ENCODE results near the gene HLA-DMB. TPM values are rescaled to one million over a fixed set of nuclear protein-coding genes. Genes with fewer than 3 reads are reported as not detected.
A peak's percentile ranks its signal among the peaks of the same experiment; 100 is the strongest.

The HLA-DMB gene
- total RNA-seq, 4 donors from 2014 or later = 1.8 to 20.8 (median 13.2) TPM

GRCh38 chr6:32975886-32976285, 35.1 kb upstream of the HLA-DMB start:
- 28 to 44% methylated on average over 2 of the region's 2 CpGs for WGBS, 2 donors (ENCODE audit: low coverage in 1 of 2)
- no peak for DNase-seq
- Histone ChIP-seq H3K4me1 (peaks cover 40 to 65% (median 43%) of the 10 kb centered on the region in 4 donors), H3K4me3 (no peak overlapping the region), H3K27me3 (no peaks in the 10 kb centered on the region), H3K9me3 (no peaks in the 10 kb centered on the region), H3K27ac (no peak overlapping the region), H3K36me3 (peaks cover 0 to 62% (median 29%) of the 10 kb centered on the region in 4 donors)
- TF ChIP-seq CTCF (IDR thresholded peaks at IDR 0.05) (no peak), EP300 (IDR thresholded peaks at IDR 0.05; ENCODE audit: low read depth) (no peak), POLR2AphosphoS5 (IDR thresholded peaks at IDR 0.05) (no peak), POLR2A (IDR thresholded peaks at IDR 0.05) (no peak)
- in situ Hi-C loops (cut with MboI; ENCODE audit: low pct_ligation_motif_present in 1 of 4, low pct_unique_long_range_greater_than_20kb in 1 of 4, low sequenced_read_pairs in 3 of 4) (loop anchor here in 2 of 4 donors (10.0 to 25.0 kb wide), 2 partner anchors 89 to 91 kb away; no protein-coding TSS in a partner anchor), intact Hi-C loops (cut with DNase I; ENCODE audit: low total_unique reads) (no loop called here)

- H3K9me3 ChIP-seq = no peaks in the 10 kb centered on the region
- peaks cover 0 to 51% (median 24%) of the 10 kb centered on the region in 4 donors for H3K36me3 ChIP-seq
- peaks cover 36 to 56% (median 40%) of the 10 kb centered on the region in 4 donors for H3K4me1 ChIP-seq
- H3K4me3 ChIP-seq = peak overlapping the region; percentile 47 to 86 (median 71)
- intact Hi-C loops (cut with DNase I; ENCODE audit: low total_unique reads) (no loop called here), in situ Hi-C loops (cut with MboI; ENCODE audit: low pct_ligation_motif_present in 1 of 4, low pct_unique_long_range_greater_than_20kb in 1 of 4, low sequenced_read_pairs in 3 of 4) (loop anchor here in 3 of 4 donors (10.0 to 25.0 kb wide), 3 partner anchors 87 to 438 kb away; partner anchors contain the start of genes CUTA (in 1 of the 3), PHF1 (in 1 of the 3) and SYNGAP1 (in 1 of the 3))
- 4 to 10% methylated on average over 2 to 14 of the region's 14 CpGs for WGBS, 2 donors (ENCODE audit: low coverage in 1 of 2)
- peak overlapping the region; percentile 98 to 100 (median 99) for H3K27ac ChIP-seq
- DNase-seq = no peak
- TF ChIP-seq EP300 (IDR thresholded peaks at IDR 0.05; ENCODE audit: low read depth) (no peak), POLR2AphosphoS5 (IDR thresholded peaks at IDR 0.05) (no peak), POLR2A (IDR thresholded peaks at IDR 0.05) (no peak), CTCF (IDR thresholded peaks at IDR 0.05) (no peak)
- H3K27me3 ChIP-seq = no peaks in the 10 kb centered on the region
Measured at GRCh38 chr6:32974541-32975308, 33.9 kb upstream of the HLA-DMB start.

DNA sequence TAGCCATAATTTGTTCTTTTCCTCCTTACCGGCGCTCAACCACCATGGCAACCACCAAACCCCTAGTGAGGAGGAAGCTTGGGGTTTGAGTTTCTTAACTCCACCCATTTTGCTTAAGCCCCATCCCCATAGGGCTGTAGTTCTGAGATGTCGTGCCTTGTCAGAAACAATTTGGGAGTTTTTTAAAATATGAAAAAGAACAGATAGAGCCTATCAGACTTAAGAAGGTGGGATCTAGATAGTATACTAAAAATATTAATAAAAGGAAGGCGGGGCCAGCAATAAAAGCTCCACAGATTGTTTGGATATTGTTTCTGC, 33.1 kb upstream of the HLA-DMB start:
- H3K27me3 ChIP-seq = no peaks in the 10 kb centered on the region
- H3K36me3 ChIP-seq = peaks cover 0 to 43% (median 20%) of the 10 kb centered on the region in 4 donors
- peaks cover 36 to 52% (median 40%) of the 10 kb centered on the region in 4 donors for H3K4me1 ChIP-seq
- H3K27ac ChIP-seq = peak overlapping the region; percentile 98 to 100 (median 99)
- intact Hi-C loops (cut with DNase I; ENCODE audit: low total_unique reads) = no loop called here
- TF ChIP-seq EP300 (IDR thresholded peaks at IDR 0.05; ENCODE audit: low read depth) (no peak), POLR2AphosphoS5 (IDR thresholded peaks at IDR 0.05) (no peak), POLR2A (IDR thresholded peaks at IDR 0.05) (no peak), CTCF (IDR thresholded peaks at IDR 0.05) (no peak)
- DNase-seq = no peak
- H3K9me3 ChIP-seq = no peaks in the 10 kb centered on the region
- in situ Hi-C loops (cut with MboI; ENCODE audit: low pct_ligation_motif_present in 1 of 4, low pct_unique_long_range_greater_than_20kb in 1 of 4, low sequenced_read_pairs in 3 of 4) = loop anchor here in 2 of 4 donors (10.0 to 25.0 kb wide), 2 partner anchors 89 to 438 kb away; partner anchors contain the start of genes CUTA (in 1 of the 2), PHF1 (in 1 of the 2) and SYNGAP1 (in 1 of the 2)
- H3K4me3 ChIP-seq = peak overlapping the region; percentile 47 to 86 (median 71)
- WGBS, 2 donors (ENCODE audit: low coverage in 1 of 2) = 0 to 1% methylated on average over 3 to 4 of the region's 4 CpGs

Measured in transverse colon (tissue), 4 donors.